WERI-Rb-1 (cell line): ENCODE data around the gene FOCAD.

Source experiments
- DNase-seq: peaks from one replicate; pipeline ENCODE4 v3.0.0-alpha.2; 2020
- H3K27ac ChIP-seq: fragments of 250-450 bp; sonication (Bioruptor Pico); 2 replicates; pipeline ENCODE4 v1.5.1; 2020; ENCODE audit warnings: mild to moderate bottlenecking, moderate library complexity
- H3K27me3 ChIP-seq: fragments of 250-450 bp; sonication (Bioruptor Pico); 2 replicates; pipeline ENCODE4 v1.5.1; 2021; ENCODE audit warnings: mild to moderate bottlenecking, low read depth, moderate library complexity; ENCODE audit not compliant: insufficient read depth, severe bottlenecking
- H3K36me3 ChIP-seq: fragments of 250-450 bp; sonication (Bioruptor Pico); 2 replicates; pipeline ENCODE4 v1.5.1; 2020; ENCODE audit warnings: mild to moderate bottlenecking, moderate library complexity
- H3K4me3 ChIP-seq: 2 replicates; pipeline ENCODE4 v1.5.1; 2011; ENCODE audit warnings: low read depth, mild to moderate bottlenecking, control low read depth, low read length
- H3K9me3 ChIP-seq: fragments of 250-450 bp; sonication (Bioruptor Pico); 2 replicates; pipeline ENCODE4 v1.5.1; 2021; ENCODE audit warnings: mild to moderate bottlenecking, moderate library complexity; ENCODE audit not compliant: severe bottlenecking
- CTCF ChIP-seq: IDR thresholded peaks from 2 replicates; pipeline ENCODE4 v1.5.1; 2011; ENCODE audit warnings: low read depth, mild to moderate bottlenecking, control low read depth, inconsistent platforms, low read length

FOCAD gene

GRCh38 chr9:20837166-20837565, 153.1 kb downstream of the FOCAD start:
- TF ChIP-seq CTCF = no peak
- Histone ChIP-seq H3K9me3 (no peaks in the 10 kb centered on the region), H3K36me3 (no peaks in the 10 kb centered on the region), H3K4me3 (no peak overlapping the region), H3K27ac (no peak overlapping the region), H3K27me3 (no peaks in the 10 kb centered on the region)
- DNase-seq = no peak

GRCh38 chr9:20838218-20838617, 154.2 kb downstream of the FOCAD start:
- Histone ChIP-seq H3K27me3 (no peaks in the 10 kb centered on the region), H3K4me3 (no peak overlapping the region), H3K9me3 (no peaks in the 10 kb centered on the region), H3K36me3 (no peaks in the 10 kb centered on the region), H3K27ac (no peak overlapping the region)
- no peak for TF ChIP-seq CTCF
- no peak for DNase-seq

GRCh38 chr9:20844916-20845315, 160.9 kb downstream of the FOCAD start:
- no peak overlapping the region for H3K4me3 ChIP-seq
- no peaks in the 10 kb centered on the region for H3K9me3 ChIP-seq
- H3K27ac ChIP-seq = no peak overlapping the region
- no peaks in the 10 kb centered on the region for H3K27me3 ChIP-seq
- DNase-seq = no peak
- H3K36me3 ChIP-seq = no peaks in the 10 kb centered on the region
- no peak for TF ChIP-seq CTCF

GRCh38 chr9:20848490-20848889, 164.4 kb downstream of the FOCAD start:
- Histone ChIP-seq H3K27me3 (no peaks in the 10 kb centered on the region), H3K36me3 (no peaks in the 10 kb centered on the region), H3K4me3 (no peak overlapping the region), H3K27ac (no peak overlapping the region), H3K9me3 (no peaks in the 10 kb centered on the region)
- no peak for TF ChIP-seq CTCF
- DNase-seq = no peak

- Histone ChIP-seq H3K36me3 (no peaks in the 10 kb centered on the region), H3K27me3 (no peaks in the 10 kb centered on the region), H3K4me3 (no peak overlapping the region), H3K27ac (no peak overlapping the region), H3K9me3 (no peaks in the 10 kb centered on the region)
- no peak for TF ChIP-seq CTCF
- no peak for DNase-seq
Observed at GRCh38 chr9:20853866-20854265, 169.8 kb downstream of the FOCAD start.

- H3K27me3 ChIP-seq = no peaks in the 10 kb centered on the region
- no peak for TF ChIP-seq CTCF
- DNase-seq = no peak
- H3K9me3 ChIP-seq = no peaks in the 10 kb centered on the region
- no peaks in the 10 kb centered on the region for H3K36me3 ChIP-seq
- H3K27ac ChIP-seq = no peak overlapping the region
- no peak overlapping the region for H3K4me3 ChIP-seq
Observed at GRCh38 chr9:20854444-20854843, 170.4 kb downstream of the FOCAD start.
